ENCODE data around the gene RGSL1. TPM values are rescaled to one million over a fixed set of nuclear protein-coding genes. Genes with fewer than 3 reads are reported as not detected.
A peak's percentile ranks its signal among the peaks of the same experiment; 100 is the strongest.
"Not testable (repeated sequence)": the region's sequence is repeated elsewhere in the genome, so short reads cannot be mapped to it uniquely, and the experiment has no call there.

Gene RGSL1
- total RNA-seq, 2 donors from 2014 or later = not detected

DNA sequence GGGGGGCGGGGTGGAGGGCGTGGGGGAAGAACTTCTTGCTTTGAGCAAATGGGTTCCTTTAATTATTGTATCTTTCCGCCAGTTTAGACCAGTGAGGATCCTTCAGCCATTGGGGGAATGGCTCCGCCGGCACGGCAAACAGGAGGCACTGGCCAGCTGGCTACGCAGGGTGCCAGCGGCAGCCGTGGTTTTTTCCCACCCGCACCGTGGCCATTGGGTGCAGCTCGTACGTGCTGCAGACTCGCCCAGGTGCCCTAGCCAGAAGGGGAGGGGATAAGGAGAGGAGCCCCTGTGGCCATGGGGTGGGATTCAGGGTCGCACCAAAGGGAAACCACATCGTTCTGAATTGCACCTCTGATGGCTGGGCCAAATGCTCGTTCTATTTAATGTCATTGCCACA is 65.6 kb downstream of the RGSL1 start:
- ATAC-seq (replicated peaks in 1 of 2) (no peak), DNase-seq (no peak)
- H3K4me3 Mint-ChIP-seq = no peak overlapping the region
- H3K27ac Mint-ChIP-seq = no peak overlapping the region
- H3K27me3 Mint-ChIP-seq (ENCODE audit: low read depth) = peaks cover 7% of the 10 kb centered on the region
- H3K9me3 Mint-ChIP-seq = peaks cover 1 to 3% of the 10 kb centered on the region in 2 donors
- peaks cover 0 to 2% of the 10 kb centered on the region in 2 donors for H3K36me3 Mint-ChIP-seq (ENCODE audit: insufficient read depth in 2 of 2)
- H3K4me1 Mint-ChIP-seq (ENCODE audit: low read depth) = no peaks in the 10 kb centered on the region

- Mint-ChIP-seq H3K4me3 (no peak overlapping the region), H3K27ac (no peak overlapping the region), H3K4me1 (ENCODE audit: low read depth) (no peaks in the 10 kb centered on the region), H3K9me3 (peaks cover 7 to 17% of the 10 kb centered on the region in 2 donors), H3K27me3 (ENCODE audit: low read depth) (peaks cover 28% of the 10 kb centered on the region), H3K36me3 (ENCODE audit: insufficient read depth in 2 of 2) (peaks cover 3 to 10% of the 10 kb centered on the region in 2 donors)
- DNase-seq (no peak), ATAC-seq (replicated peaks in 1 of 2) (no peak)
These were observed 70.8 kb downstream of the RGSL1 start for GRCh38 chr1:182520736-182521135.

DNA sequence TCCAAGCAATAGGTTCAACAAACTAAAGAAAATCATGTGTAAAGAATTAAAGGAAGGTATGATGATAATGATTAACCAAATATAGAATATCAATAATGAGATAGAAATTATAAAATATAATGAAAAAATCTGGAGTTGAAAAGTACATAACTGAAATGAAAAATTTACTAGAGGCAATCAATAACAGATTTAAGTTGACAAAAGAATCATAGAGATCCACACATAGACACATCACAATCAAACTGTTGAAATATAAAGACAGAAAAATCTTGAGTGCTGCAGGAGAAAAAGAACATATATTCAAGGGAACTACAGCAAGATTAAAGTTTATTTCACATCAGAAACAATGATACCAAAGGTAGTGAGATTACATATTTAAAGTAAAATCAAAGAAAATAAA is 75.4 kb downstream of the RGSL1 start:
- Mint-ChIP-seq H3K9me3 (peaks cover 17 to 25% of the 10 kb centered on the region in 2 donors), H3K36me3 (ENCODE audit: insufficient read depth in 2 of 2) (peaks cover 7 to 22% of the 10 kb centered on the region in 2 donors), H3K4me3 (no peak overlapping the region), H3K27me3 (ENCODE audit: low read depth) (peaks cover 40% of the 10 kb centered on the region), H3K27ac (no peak overlapping the region), H3K4me1 (ENCODE audit: low read depth) (no peaks in the 10 kb centered on the region)
- ATAC-seq (replicated peaks in 1 of 2) (no peak), DNase-seq (no peak)

DNA sequence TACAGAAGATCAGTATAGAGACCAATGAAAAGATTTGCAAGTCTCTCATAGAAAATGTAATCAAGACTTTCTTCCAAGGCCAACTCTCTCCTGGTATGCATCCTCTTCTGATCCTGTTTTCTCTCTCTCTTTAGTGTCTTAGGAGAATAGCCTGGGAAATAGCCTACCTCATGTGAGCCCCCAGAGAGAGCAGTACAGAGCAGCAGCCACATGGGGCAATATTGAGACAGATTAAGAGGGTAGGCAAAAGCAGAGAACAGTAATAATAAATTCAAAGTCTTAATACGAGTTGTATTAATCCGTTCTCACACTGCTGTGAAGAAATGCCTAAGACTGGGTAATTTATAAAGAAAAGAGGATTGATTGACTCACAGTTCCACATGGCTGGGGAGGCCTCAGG is 77.7 kb downstream of the RGSL1 start:
- peaks cover 17 to 22% of the 10 kb centered on the region in 2 donors for H3K9me3 Mint-ChIP-seq
- H3K36me3 Mint-ChIP-seq (ENCODE audit: insufficient read depth in 2 of 2) = peaks cover 7 to 22% of the 10 kb centered on the region in 2 donors
- H3K27me3 Mint-ChIP-seq (ENCODE audit: low read depth) = peaks cover 32% of the 10 kb centered on the region
- H3K4me3 Mint-ChIP-seq = no peak overlapping the region
- H3K4me1 Mint-ChIP-seq (ENCODE audit: low read depth) = no peaks in the 10 kb centered on the region
- DNase-seq (no peak), ATAC-seq (replicated peaks in 1 of 2) (no peak)
- H3K27ac Mint-ChIP-seq = no peak overlapping the region

DNA sequence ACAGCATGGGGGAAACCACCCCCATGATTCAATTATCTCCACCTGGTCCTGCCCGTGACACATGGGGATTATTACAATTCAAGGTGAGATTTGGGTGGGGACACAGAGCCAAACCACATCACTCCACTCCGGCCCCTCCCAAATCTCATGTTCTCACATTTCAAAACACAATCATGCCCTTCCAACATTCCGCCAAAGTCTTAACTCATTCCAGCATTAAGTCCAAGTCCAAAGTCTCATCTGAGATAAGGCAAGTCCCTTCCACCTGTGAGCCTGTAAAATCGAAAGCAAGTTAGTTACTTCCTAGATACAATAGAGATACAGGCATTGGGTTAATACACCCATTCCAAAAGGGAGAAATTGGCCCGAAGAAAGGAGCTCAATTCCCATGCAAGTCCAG is 78.3 kb downstream of the RGSL1 start:
- not testable (repeated sequence) for H3K4me1 Mint-ChIP-seq (ENCODE audit: low read depth); H3K4me3 Mint-ChIP-seq; H3K27ac Mint-ChIP-seq; ATAC-seq (replicated peaks in 1 of 2); DNase-seq
- Mint-ChIP-seq H3K9me3 (peaks cover 17 to 22% of the 10 kb centered on the region in 2 donors), H3K27me3 (ENCODE audit: low read depth) (peaks cover 30% of the 10 kb centered on the region), H3K36me3 (ENCODE audit: insufficient read depth in 2 of 2) (peaks cover 7 to 22% of the 10 kb centered on the region in 2 donors)

DNA sequence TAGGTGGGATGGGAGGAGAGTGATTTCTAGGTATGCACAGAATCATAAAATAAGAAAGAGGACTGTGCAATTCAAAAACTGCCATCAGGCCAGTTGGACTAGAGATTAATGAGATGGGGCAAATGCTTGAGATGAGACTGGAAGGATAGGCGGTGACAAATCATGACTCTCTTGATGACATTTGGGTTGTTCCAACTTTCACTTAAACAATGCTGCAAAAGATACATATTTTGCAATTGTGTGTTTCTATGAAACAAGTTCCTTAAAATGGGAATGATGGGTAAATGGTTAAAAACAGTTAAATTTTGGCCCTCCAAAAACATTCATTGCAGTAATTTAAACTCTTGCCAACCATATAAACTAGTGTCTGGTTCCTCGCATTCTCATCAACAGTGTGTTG is 84.0 kb downstream of the RGSL1 start:
- no peak overlapping the region for H3K27ac Mint-ChIP-seq
- peaks cover 0 to 2% of the 10 kb centered on the region in 2 donors for H3K9me3 Mint-ChIP-seq
- no peak for DNase-seq
- peaks cover 13% of the 10 kb centered on the region for H3K27me3 Mint-ChIP-seq (ENCODE audit: low read depth)
- no peak overlapping the region for H3K4me3 Mint-ChIP-seq
- H3K36me3 Mint-ChIP-seq (ENCODE audit: insufficient read depth in 2 of 2) = no peaks in the 10 kb centered on the region
- ATAC-seq (replicated peaks in 1 of 2) = no peak
- no peaks in the 10 kb centered on the region for H3K4me1 Mint-ChIP-seq (ENCODE audit: low read depth)

GRCh38 chr1:182549346-182549745 is 99.4 kb downstream of the RGSL1 start:
- ATAC-seq (replicated peaks in 1 of 2) (no peak), DNase-seq (no peak)
- H3K27ac Mint-ChIP-seq = no peak overlapping the region
- H3K4me3 Mint-ChIP-seq = no peak overlapping the region
- H3K9me3 Mint-ChIP-seq = peaks cover 0 to 4% of the 10 kb centered on the region in 2 donors
- H3K4me1 Mint-ChIP-seq (ENCODE audit: low read depth) = no peaks in the 10 kb centered on the region
- peaks cover 2 to 4% of the 10 kb centered on the region in 2 donors for H3K36me3 Mint-ChIP-seq (ENCODE audit: insufficient read depth in 2 of 2)
- peaks cover 28% of the 10 kb centered on the region for H3K27me3 Mint-ChIP-seq (ENCODE audit: low read depth)

DNA sequence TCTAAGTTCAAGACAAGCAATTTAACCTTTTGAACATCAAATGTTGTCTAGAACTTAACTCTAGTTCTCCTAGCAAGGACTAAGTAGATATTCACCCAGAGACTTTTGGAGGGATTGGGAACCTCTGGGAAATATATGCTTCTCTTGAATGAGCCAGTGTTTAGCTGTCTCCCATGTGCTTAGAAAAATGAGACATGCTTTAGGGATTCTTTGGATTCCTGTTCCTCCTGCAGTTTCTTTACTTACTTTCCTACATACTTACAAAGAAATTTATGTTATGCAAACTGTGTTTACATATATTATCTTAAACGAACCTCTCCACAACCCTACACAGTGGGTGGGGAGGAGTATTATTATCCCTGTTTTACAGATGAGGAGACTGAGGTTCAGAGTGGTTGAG is 99.9 kb downstream of the RGSL1 start:
- Mint-ChIP-seq H3K4me3 (no peak overlapping the region), H3K4me1 (ENCODE audit: low read depth) (no peaks in the 10 kb centered on the region), H3K36me3 (ENCODE audit: insufficient read depth in 2 of 2) (peaks cover 2 to 4% of the 10 kb centered on the region in 2 donors), H3K27me3 (ENCODE audit: low read depth) (peaks cover 23% of the 10 kb centered on the region), H3K9me3 (peaks cover 0 to 4% of the 10 kb centered on the region in 2 donors), H3K27ac (no peak overlapping the region)
- DNase-seq = no peak
- no peak for ATAC-seq (replicated peaks in 1 of 2)

DNA sequence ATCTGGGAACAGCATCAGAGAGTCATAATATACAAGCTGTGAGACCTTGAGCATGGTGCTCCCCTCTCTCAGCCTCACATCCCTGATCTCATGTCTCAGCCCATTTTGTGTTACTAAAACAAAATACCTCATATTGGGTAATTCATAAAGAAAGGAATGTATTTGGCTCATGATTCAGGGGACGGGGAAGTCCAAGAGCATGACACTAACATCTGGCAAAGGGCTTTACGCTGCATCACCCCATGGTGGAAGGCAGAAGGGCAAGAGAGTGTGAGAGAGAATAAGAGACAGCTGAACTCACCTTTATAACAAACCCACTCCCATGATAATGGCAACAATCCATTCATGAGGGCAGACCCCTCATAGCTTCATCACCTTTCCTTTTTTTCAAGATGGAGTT is 102.6 kb downstream of the RGSL1 start:
- no peak overlapping the region for H3K27ac Mint-ChIP-seq
- no peaks in the 10 kb centered on the region for H3K4me1 Mint-ChIP-seq (ENCODE audit: low read depth)
- no peak overlapping the region for H3K4me3 Mint-ChIP-seq
- ATAC-seq (replicated peaks in 1 of 2) = no peak
- peaks cover 17% of the 10 kb centered on the region for H3K27me3 Mint-ChIP-seq (ENCODE audit: low read depth)
- peaks cover 2 to 4% of the 10 kb centered on the region in 2 donors for H3K36me3 Mint-ChIP-seq (ENCODE audit: insufficient read depth in 2 of 2)
- DNase-seq = no peak
- peaks cover 0 to 4% of the 10 kb centered on the region in 2 donors for H3K9me3 Mint-ChIP-seq

DNA sequence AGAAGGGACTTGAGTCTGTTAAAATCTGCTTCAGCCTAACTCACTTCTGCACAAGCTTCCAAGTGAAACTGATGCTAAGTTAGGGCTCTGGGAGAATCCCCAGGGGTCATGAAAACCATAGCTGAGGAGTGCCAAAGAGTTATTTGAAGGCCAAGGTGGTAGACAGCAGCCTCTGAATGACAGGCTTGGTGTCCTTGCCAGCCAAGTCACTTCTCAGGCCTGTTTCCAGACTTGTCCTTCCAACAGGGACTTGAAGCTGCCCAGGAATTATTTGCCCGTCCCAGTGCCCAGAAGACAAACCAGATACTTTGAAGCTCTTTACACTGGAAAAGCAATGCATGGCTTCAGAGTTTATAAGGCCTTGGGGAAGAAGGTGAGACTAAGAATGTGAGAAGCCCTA is 105.5 kb downstream of the RGSL1 start:
- H3K36me3 Mint-ChIP-seq (ENCODE audit: insufficient read depth in 2 of 2) = peaks cover 2 to 4% of the 10 kb centered on the region in 2 donors
- H3K9me3 Mint-ChIP-seq = peaks cover 0 to 4% of the 10 kb centered on the region in 2 donors
- no peaks in the 10 kb centered on the region for H3K4me1 Mint-ChIP-seq (ENCODE audit: low read depth)
- ATAC-seq (replicated peaks in 1 of 2) = no peak
- H3K4me3 Mint-ChIP-seq = no peak overlapping the region
- H3K27ac Mint-ChIP-seq = no peak overlapping the region
- peaks cover 13% of the 10 kb centered on the region for H3K27me3 Mint-ChIP-seq (ENCODE audit: low read depth)
- DNase-seq = no peak

GRCh38 chr1:182556279-182556678 is 106.3 kb downstream of the RGSL1 start:
- H3K9me3 Mint-ChIP-seq = peaks cover 0 to 4% of the 10 kb centered on the region in 2 donors
- no peak for DNase-seq
- no peaks in the 10 kb centered on the region for H3K4me1 Mint-ChIP-seq (ENCODE audit: low read depth)
- H3K27me3 Mint-ChIP-seq (ENCODE audit: low read depth) = peaks cover 13% of the 10 kb centered on the region
- H3K27ac Mint-ChIP-seq = no peak overlapping the region
- ATAC-seq (replicated peaks in 1 of 2) = peak; percentile 62 to 72
- H3K36me3 Mint-ChIP-seq (ENCODE audit: insufficient read depth in 2 of 2) = peaks cover 2 to 4% of the 10 kb centered on the region in 2 donors
- no peak overlapping the region for H3K4me3 Mint-ChIP-seq

- Mint-ChIP-seq H3K27ac (no peak overlapping the region), H3K4me1 (ENCODE audit: low read depth) (no peaks in the 10 kb centered on the region), H3K27me3 (ENCODE audit: low read depth) (peaks cover 7% of the 10 kb centered on the region), H3K36me3 (ENCODE audit: insufficient read depth in 2 of 2) (no peaks in the 10 kb centered on the region), H3K4me3 (no peak overlapping the region), H3K9me3 (no peaks in the 10 kb centered on the region)
- ATAC-seq (replicated peaks in 1 of 2) (no peak), DNase-seq (no peak)
These were observed 110.5 kb downstream of the RGSL1 start for GRCh38 chr1:182560392-182560984.

DNA sequence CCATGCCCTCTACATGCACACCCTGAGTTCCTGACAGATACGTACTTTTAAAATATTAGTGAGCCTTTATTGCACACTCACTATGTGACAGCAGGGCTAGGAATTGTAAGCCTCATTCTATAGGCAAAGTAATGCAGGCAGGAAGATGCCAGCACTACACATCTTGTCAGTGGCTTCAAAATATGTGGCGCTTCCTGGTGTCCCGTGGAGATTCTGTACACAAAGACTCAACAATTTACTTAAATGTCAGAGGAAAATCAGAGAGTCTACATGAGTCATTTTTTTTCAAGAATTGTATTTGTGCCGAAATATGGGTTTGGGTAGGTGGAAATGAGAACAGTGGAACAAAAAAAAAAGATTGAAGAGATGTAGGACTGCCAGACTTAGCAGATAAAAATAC is 111.5 kb downstream of the RGSL1 start:
- no peak overlapping the region for H3K4me3 Mint-ChIP-seq
- ATAC-seq (replicated peaks in 1 of 2) (no peak), DNase-seq (no peak)
- no peak overlapping the region for H3K27ac Mint-ChIP-seq
- peaks cover 7% of the 10 kb centered on the region for H3K27me3 Mint-ChIP-seq (ENCODE audit: low read depth)
- H3K36me3 Mint-ChIP-seq (ENCODE audit: insufficient read depth in 2 of 2) = no peaks in the 10 kb centered on the region
- no peaks in the 10 kb centered on the region for H3K9me3 Mint-ChIP-seq
- no peaks in the 10 kb centered on the region for H3K4me1 Mint-ChIP-seq (ENCODE audit: low read depth)

DNA sequence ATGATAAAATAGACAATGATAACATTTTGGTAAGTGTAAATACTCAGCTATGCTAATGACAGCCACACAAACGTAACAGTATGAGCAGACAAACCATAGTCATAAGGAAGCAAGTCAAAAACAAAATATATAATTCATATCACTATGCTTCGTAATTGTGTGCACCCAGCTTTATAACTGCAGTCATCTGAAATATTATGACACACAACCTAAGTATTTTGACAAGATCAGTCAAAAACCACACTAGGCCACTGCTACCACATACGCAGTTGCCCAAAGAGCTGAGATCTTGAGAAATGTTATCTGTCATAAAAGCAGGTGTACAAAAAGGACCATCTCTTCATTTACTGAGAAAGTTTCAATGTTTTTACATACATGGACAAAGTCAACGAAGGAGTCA is 113.1 kb downstream of the RGSL1 start:
- Mint-ChIP-seq H3K27ac (no peak overlapping the region), H3K27me3 (ENCODE audit: low read depth) (peaks cover 7% of the 10 kb centered on the region), H3K9me3 (no peaks in the 10 kb centered on the region), H3K4me1 (ENCODE audit: low read depth) (no peaks in the 10 kb centered on the region), H3K36me3 (ENCODE audit: insufficient read depth in 2 of 2) (no peaks in the 10 kb centered on the region), H3K4me3 (no peak overlapping the region)
- peak in 1 of 2 donors; percentile 17 for ATAC-seq (replicated peaks in 1 of 2)
- no peak for DNase-seq
